Gastrocnemius medialis (tissue), 4 donors: ENCODE data around the gene INAFM2. TPM values are rescaled to one million over a fixed set of nuclear protein-coding genes. Genes with fewer than 3 reads are reported as not detected.
A peak's percentile ranks its signal among the peaks of the same experiment; 100 is the strongest.

Experiments used
- ATAC-seq, 2 donors: fragments of 150-250 bp; one replicate each; pipeline ENCODE4 v1.9.1; 2016
- DNase-seq, 2 donors: peaks; one replicate each; pipeline ENCODE4 v3.0.0-alpha.2; 2019
- H3K27ac ChIP-seq, 4 donors: fragments of 200-600 bp; sonication (generic); 1 replicate in 1 of 4; 2 replicates in 3 of 4; pipeline ENCODE4 v1.5.1; 2016 to 2018; ENCODE audit warnings: mild to moderate bottlenecking in 2 of 4, moderate library complexity in 1 of 4
- H3K27me3 ChIP-seq, 3 donors: fragments of 200-600 bp; sonication (generic) in 2 of 3; 1 replicate in 1 of 3; 2 replicates in 2 of 3; pipeline versions ENCODE4 v1.5.1 to v1.6.0; 2016 to 2019; ENCODE audit warnings: mild to moderate bottlenecking in 1 of 3, moderate library complexity in 1 of 3
- H3K36me3 ChIP-seq, 2 donors: fragments of 200-600 bp; sonication (generic) in 1 of 2; one replicate each; pipeline ENCODE4 v1.5.1; 2017 to 2018
- H3K4me1 ChIP-seq, 2 donors: fragments of 200-600 bp; sonication (generic) in 1 of 2; one replicate each; pipeline ENCODE4 v1.5.1; 2016 to 2017; ENCODE audit warnings: mild to moderate bottlenecking in 2 of 2
- H3K4me3 ChIP-seq, 4 donors: fragments of 200-600 bp; sonication (generic) in 3 of 4; 1 replicate in 1 of 4; 2 replicates in 3 of 4; pipeline ENCODE4 v1.5.1; 2016 to 2019; ENCODE audit warnings: mild to moderate bottlenecking in 2 of 4
- H3K9me3 ChIP-seq, 3 donors: fragments of 200-600 bp; sonication (generic) in 2 of 3; 1 replicate in 1 of 3; 2 replicates in 2 of 3; pipeline ENCODE4 v1.5.1; 2016 to 2019
- CTCF ChIP-seq, 5 experiments: fragments of 450-650 bp in 3 of 5; fragments of 200-600 bp in 2 of 5; sonication (generic) in 2 of 5; IDR thresholded peaks in 4 of 5; conservative IDR thresholded peaks in 1 of 5; 1 replicate in 4 of 5; 2 replicates in 1 of 5; pipeline ENCODE4 v1.5.1; 2016 to 2019; ENCODE audit warnings: antibody characterized with exemption in 5 of 5, mild to moderate bottlenecking in 3 of 5, moderate library complexity in 3 of 5
- POLR2A ChIP-seq, 2 donors: fragments of 450-650 bp; IDR thresholded peaks; one replicate each; pipeline ENCODE4 v1.6.1; 2017; ENCODE audit warnings: antibody characterized with exemption in 2 of 2, mild to moderate bottlenecking in 2 of 2, moderate library complexity in 2 of 2
- in situ Hi-C, 4 donors: fragments of 200-750 bp; cut with MboI; loops; one replicate each; pipeline versions ENCODE4 v1.15.0 to v1.8.0; 2017; ENCODE audit warnings: low sequenced_read_pairs in 4 of 4
- intact Hi-C: fragments of 100-400 bp; cut with DNase I; formaldehyde crosslinking; loops from one replicate; pipeline ENCODE4 v1.15.1; 2023; ENCODE audit warnings: low total_unique reads
- total RNA-seq, 4 donors: library from RNA; depleted of rRNA; stranded (reverse); fragments of >200 nt; gene quantifications; one replicate each; pipeline versions ENCODE4 v1.1.0 to v1.2.3, GENCODE V29; 2016

Gene INAFM2
- total RNA-seq, 4 donors from 2014 or later: 17.2 to 28.1 (median 17.7) TPM

GRCh38 chr15:40325188-40325587 is 1.7 kb downstream of the INAFM2 start:
- DNase-seq: no peak
- peaks cover 25 to 28% of the 10 kb centered on the region in 2 donors for H3K4me1 ChIP-seq
- no peak for ATAC-seq
- H3K4me3 ChIP-seq: peak overlapping the region; percentile 63 to 84 (median 79)
- H3K27ac ChIP-seq: peak overlapping the region; percentile 21 to 87 (median 74)
- H3K9me3 ChIP-seq: no peaks in the 10 kb centered on the region
- in situ Hi-C loops (no loop called here), intact Hi-C loops (no loop called here)
- no peaks in the 10 kb centered on the region for H3K27me3 ChIP-seq
- no peak for TF ChIP-seq POLR2A (IDR thresholded peaks at IDR 0.05)
- no peak for TF ChIP-seq CTCF (IDR thresholded peaks at IDR 0.05 in 4 of 5, conservative IDR thresholded peaks at IDR 0.05 in 1 of 5)
- peaks cover 0 to 8% of the 10 kb centered on the region in 2 donors for H3K36me3 ChIP-seq

GRCh38 chr15:40325700-40326099 is 2.2 kb downstream of the INAFM2 start:
- intact Hi-C loops: no loop called here

GRCh38 chr15:40327457-40327856 is 4.0 kb downstream of the INAFM2 start:
- peaks cover 28 to 35% of the 10 kb centered on the region in 2 donors for H3K4me1 ChIP-seq
- no peaks in the 10 kb centered on the region for H3K27me3 ChIP-seq
- no peak overlapping the region for H3K4me3 ChIP-seq
- H3K27ac ChIP-seq: no peak overlapping the region
- peaks cover 0 to 8% of the 10 kb centered on the region in 2 donors for H3K36me3 ChIP-seq
- in situ Hi-C loops: no loop called here
- intact Hi-C loops: no loop called here
- TF ChIP-seq CTCF (IDR thresholded peaks at IDR 0.05 in 4 of 5, conservative IDR thresholded peaks at IDR 0.05 in 1 of 5) (no peak), POLR2A (IDR thresholded peaks at IDR 0.05) (no peak)
- no peak for DNase-seq
- no peaks in the 10 kb centered on the region for H3K9me3 ChIP-seq
- ATAC-seq: no peak

More at GRCh38 chr15:40325700-40326099, 2.2 kb downstream of the INAFM2 start:
- Histone ChIP-seq H3K27me3 (no peaks in the 10 kb centered on the region), H3K27ac (peak overlapping the region in 3 of 4 donors; percentile 9 to 70 (median 21)), H3K4me1 (peaks cover 25 to 33% of the 10 kb centered on the region in 2 donors), H3K4me3 (peak overlapping the region in 3 of 4 donors; percentile 63 to 84 (median 84)), H3K36me3 (peaks cover 0 to 8% of the 10 kb centered on the region in 2 donors), H3K9me3 (no peaks in the 10 kb centered on the region)
- TF ChIP-seq CTCF (IDR thresholded peaks at IDR 0.05 in 4 of 5, conservative IDR thresholded peaks at IDR 0.05 in 1 of 5): no peak
- TF ChIP-seq POLR2A (IDR thresholded peaks at IDR 0.05): no peak
- in situ Hi-C loops: no loop called here
- no peak for ATAC-seq
- DNase-seq: no peak

- H3K36me3 ChIP-seq: peaks cover 0 to 8% of the 10 kb centered on the region in 2 donors
- DNase-seq: no peak
- TF ChIP-seq POLR2A (IDR thresholded peaks at IDR 0.05): no peak
- no peak for TF ChIP-seq CTCF (IDR thresholded peaks at IDR 0.05 in 4 of 5, conservative IDR thresholded peaks at IDR 0.05 in 1 of 5)
- in situ Hi-C loops: no loop called here
- ATAC-seq: no peak
- intact Hi-C loops: no loop called here
- H3K9me3 ChIP-seq: no peaks in the 10 kb centered on the region
- H3K27me3 ChIP-seq: no peaks in the 10 kb centered on the region
- H3K27ac ChIP-seq: no peak overlapping the region
- H3K4me3 ChIP-seq: no peak overlapping the region
- H3K4me1 ChIP-seq: peaks cover 29 to 32% of the 10 kb centered on the region in 2 donors
Measured at GRCh38 chr15:40328176-40328575, 4.7 kb downstream of the INAFM2 start.

- intact Hi-C loops: no loop called here
- H3K4me1 ChIP-seq: peaks cover 29 to 34% of the 10 kb centered on the region in 2 donors
- no peaks in the 10 kb centered on the region for H3K9me3 ChIP-seq
- ATAC-seq: no peak
- in situ Hi-C loops: no loop called here
- no peak overlapping the region for H3K27ac ChIP-seq
- no peak for DNase-seq
- H3K27me3 ChIP-seq: no peaks in the 10 kb centered on the region
- no peak overlapping the region for H3K4me3 ChIP-seq
- peaks cover 0 to 8% of the 10 kb centered on the region in 2 donors for H3K36me3 ChIP-seq
- TF ChIP-seq CTCF (IDR thresholded peaks at IDR 0.05 in 4 of 5, conservative IDR thresholded peaks at IDR 0.05 in 1 of 5) (no peak), POLR2A (IDR thresholded peaks at IDR 0.05) (no peak)
Measured at GRCh38 chr15:40328751-40329150, 5.3 kb downstream of the INAFM2 start.
